CD4-positive, alpha-beta T cell treated with Interleukin-4 for 4 hours (primary cell): ENCODE data around the gene POLR3C.

Experiments used
- DNase-seq: peaks from one replicate; pipeline ENCODE4 v3.0.0-alpha.2; 2020

Gene POLR3C

DNA sequence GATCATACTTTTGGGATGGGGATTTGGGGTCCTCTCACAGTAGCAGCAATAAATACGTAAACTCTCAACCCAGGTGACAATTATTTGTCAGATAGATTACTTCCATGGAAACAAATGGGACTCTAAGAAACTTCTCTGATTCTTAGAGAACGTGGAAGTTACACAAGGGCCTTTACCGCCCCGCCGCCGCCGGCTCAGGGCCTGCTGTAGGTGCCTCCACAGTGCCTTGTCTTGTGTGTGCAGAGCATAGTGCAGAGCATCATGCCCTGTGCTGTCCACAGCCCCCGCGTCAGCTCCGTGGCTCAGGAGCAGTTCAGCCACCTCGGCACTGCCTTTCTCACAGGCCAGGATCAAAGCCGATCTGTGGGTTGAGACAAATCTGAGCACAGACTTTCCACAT is 50.6 kb downstream of the POLR3C start:
- DNase-seq: no peak

DNA sequence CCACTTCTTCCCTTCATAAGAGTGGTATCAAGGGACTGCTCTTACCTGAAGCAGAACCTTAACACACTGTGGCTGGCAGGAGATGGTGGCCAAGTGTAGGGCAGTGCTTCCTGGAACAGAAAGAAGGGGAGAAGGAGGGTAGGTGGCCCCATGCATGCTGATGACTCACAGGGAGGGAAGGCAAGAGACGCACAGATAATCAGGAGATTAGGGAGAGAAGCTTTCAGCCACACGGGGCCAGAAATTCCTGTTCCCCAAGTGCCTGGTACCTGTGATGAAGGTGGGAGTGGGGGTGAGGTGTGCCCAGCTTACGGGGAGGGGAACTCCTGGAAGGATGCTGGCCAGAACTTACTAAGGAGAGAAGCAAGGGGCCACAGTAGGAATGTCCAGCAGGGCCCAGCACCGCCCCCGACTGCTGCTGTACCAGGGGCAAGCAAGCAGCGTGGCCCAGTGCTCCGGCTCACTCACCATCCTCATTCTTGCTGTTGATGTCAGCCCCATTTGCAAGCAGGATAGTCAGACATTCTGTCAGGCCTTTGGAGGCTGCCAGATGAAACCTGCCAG is 54.0 kb downstream of the POLR3C start:
- DNase-seq: no peak

GRCh38 chr1:145878724-145879123 is 54.7 kb downstream of the POLR3C start:
- no peak for DNase-seq

DNA sequence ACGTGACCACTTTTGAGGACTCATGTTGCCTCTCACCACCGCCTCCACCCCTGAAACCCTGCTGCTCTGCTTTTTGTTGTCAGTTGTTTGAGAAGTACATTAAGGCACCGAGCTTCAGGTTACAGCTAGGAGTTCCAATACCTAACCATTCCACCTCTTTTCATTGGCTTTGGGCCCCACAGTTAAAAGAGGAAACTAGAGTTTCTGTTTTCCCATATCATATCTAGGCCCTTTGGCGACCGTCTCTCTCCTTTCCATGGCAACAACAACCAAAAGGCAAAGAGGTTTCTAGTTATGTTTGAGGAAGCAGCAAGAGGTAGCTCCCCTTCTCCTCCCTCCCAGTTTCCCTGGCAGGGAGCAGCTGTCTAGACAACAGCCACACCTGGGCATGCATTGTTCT is 55.8 kb downstream of the POLR3C start:
- DNase-seq: no peak

GRCh38 chr1:145884675-145885074 is 60.7 kb downstream of the POLR3C start:
- DNase-seq: no peak

DNA sequence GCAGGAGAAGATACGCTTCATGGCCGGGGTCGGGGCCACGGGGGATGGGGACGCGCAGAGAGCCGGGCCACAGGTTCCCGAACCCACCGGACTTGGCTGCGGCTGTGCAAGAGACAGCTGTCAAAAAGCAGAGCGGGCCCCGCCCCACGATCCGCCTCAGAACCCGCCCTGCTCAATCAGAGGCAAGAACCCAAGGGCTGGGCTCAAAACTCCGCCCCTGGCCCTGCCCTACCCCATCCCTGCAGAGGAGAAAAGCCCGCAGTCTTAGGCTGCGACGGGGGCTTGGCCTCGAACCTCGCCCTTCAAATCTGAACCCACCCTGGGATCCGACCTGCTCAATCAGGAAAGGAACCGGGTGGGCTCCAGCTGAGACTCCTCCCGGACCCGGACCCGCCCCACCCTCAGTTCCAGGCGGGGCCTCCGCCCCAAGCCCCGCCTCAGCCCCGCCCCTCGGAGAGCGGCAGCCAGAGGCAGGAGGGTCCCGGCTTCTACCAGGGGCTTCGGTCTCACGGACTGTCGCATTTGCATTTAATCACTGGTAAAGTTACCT is 61.8 kb downstream of the POLR3C start, which contains the start of gene ANKRD35:
TSS of gene ANKRD35 (minus strand) at position 129 of the 550 bp plus-strand sequence. CDS start at position 21, 108 bp downstream.
- DNase-seq: peak; percentile 64

DNA sequence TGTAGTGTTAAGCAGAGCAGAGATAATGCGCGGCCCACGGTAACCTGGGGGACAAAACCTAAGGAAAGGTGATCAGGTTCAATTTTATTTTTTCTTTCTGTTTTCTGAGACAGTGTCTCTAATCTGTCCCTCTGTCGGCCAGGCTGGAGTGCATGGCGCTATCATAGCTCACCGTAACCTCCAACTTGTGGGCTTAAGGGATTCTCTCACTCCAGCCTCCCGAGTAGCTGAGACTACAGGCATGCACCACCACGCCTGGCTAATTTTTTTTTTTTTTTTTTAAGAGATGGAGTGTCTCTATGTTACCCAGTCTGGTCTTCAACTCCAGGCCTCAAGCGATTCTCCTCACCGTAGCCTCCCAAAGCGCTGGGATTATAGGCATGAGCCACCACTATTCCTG is 62.4 kb downstream of the POLR3C start:
- no peak for DNase-seq

DNA sequence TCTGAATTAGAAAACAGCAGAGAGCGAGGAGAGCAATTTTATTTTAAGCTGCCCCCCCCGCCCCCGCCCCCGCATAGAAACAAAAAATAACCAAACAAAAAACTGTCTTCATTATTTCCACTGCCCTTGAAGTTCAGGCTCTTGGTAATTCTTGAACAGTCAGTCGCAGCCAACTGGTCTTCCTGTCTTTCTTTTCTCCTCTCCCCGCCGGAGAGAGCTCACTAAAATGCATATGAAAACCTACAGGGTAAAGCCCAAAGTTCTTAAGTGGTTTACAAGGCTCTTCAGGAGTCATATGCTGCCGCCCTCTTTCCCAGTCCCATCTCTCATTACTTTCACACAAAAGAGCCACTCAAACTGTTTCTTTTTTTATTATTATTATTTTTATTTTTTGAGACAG is 62.8 kb downstream of the POLR3C start:
- no peak for DNase-seq

DNA sequence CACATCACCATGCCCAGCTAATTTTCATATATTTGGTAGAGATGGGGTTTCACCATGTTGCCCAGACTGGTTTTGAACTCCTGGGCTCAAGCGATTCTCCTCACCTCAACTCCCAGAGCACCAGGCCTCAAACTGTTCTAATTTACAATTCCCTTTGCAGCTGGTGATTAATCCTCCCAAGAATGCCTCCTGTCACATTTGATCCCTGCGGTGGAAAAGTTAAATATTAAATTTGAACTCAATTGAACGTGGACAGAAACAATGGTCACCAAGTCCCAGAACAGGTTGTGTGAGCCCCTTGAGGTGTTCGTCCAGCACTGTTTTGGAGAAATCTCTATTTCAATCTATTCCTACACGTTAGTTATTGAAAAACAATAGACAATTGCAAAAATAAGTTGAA is 63.6 kb downstream of the POLR3C start:
- DNase-seq: no peak

GRCh38 chr1:145889722-145890121 is 65.7 kb downstream of the POLR3C start:
- DNase-seq: no peak

DNA sequence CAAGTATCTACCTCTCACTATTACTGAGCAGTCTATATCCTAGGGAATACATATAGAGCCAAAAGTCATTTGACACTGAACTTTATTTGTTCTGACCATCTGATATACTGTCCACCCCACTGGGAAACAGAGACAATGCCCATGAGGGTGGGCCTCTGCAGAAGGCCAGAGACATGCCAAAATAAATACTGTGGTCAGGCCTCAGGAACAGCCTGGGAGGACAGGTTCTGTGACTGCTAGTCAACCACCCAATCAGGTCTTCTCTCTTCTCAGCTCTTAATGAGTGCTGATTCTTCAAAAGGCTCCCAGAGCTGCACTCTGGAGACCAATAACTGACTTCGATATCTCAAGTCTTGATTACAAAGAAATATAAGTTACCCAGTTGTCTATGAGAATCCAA is 67.1 kb downstream of the POLR3C start:
- no peak for DNase-seq

- DNase-seq: peak; percentile 33
These were observed 67.8 kb downstream of the POLR3C start for GRCh38 chr1:145891587-145892485.

DNA sequence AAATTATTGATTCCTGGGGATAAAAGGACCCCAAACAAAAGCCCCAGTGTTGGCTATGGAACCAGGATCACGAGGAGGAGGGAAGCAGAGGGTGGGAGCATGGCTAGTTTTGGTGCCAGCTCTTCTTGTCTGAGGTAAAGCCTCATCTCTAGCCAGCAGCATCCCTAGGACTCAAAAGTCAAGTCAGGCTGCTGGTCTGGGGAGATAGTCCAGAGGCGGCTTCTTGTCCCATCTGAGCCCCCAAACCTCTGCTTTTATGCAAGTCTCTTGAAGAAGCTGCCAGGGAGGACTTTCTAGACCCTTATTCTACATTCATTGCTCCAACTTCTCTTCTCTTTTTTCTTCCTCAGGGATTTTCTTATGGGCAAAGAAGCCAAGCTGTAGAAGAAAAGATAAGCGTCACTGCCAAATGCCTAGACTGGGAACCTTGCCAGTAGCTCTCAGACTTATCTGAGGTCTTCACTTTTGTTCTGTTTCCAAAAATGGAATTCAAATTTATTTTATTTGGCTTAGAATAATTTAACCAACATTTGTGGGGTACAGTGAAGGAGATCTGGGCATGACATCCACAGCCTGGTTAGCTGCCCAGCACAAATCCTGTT is 68.6 kb downstream of the POLR3C start:
- no peak for DNase-seq

DNA sequence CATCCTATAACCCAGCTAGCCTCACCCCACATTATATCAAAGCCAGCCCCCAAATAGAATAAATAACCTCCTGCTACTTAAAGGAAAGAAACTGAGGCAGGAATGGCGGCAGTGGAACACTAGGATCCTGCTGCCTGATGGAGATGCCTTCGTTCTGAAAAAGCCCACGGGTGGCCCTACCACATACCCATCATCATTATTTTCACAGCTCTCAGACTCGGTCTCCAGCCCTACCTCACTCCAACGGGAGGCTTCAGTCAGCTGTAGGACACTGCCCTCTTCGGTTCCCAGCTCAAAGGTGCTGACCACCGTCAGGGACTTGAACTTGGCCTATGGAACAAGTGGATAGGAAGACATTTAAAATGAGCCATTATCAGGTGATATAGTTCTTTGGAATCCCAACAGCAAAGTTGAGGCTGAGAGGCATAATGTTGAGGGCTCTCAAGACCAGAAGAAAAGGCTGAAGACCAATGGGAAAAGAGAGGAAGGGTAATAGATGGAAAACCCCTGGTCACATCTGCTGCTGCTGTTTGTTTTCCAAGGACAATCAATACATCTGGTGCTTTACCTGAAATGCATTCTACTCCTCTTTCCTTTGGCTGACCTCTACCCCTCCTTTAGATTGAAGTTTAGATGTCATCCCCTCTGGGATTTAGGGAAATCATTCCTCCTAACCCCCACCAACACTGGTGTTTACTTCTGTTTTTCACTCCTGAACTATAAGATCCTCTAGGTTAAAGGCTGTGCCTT is 69.5 kb downstream of the POLR3C start:
- DNase-seq: no peak
